HG03025 (cell line): ENCODE data around the gene ALPP.

ENCODE experiments used
- ATAC-seq: cut with Tn5 transposase; IDR thresholded peaks from one replicate; pipeline ENCODE4 v1.9.1; 2021; ENCODE audit warnings: mild to moderate bottlenecking, moderate library complexity; ENCODE audit not compliant: unreplicated experiment, low FRiP score

ALPP gene

GRCh38 chr2:232340171-232340935 lies 38.2 kb upstream of the ALPP start:
- no peak for ATAC-seq

DNA sequence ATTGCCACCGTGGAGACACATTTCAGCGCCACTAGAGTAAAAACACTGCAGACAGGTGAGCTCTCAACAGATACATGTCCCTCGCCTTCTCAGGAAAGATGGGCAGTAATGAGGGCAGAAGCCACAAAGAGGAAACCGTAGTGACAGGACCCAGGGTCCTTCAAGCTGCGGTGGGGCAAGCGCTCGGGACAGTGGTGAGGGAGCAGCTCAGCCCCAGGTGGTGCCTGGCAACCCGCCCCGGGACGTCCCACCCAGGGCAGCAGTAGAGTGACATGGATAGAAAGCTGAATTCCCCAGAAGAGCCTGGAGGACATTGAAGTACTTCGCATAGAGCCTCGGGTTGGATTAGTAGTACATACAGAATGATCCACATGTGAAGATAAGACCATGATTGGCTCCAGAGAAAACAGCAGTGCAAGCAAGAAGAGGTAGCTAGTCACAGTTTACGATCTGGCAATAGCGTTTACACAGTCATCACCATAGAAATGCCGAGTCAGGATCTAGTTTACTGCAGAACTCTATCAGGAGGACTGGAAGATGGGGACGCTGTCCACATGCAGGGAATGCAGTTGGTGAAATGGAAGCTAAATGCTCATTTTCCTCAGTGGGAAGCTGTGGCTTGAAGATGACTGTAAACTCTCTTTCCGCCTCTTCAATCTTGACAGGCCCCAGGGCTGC lies 37.4 kb upstream of the ALPP start:
- no peak for ATAC-seq

DNA sequence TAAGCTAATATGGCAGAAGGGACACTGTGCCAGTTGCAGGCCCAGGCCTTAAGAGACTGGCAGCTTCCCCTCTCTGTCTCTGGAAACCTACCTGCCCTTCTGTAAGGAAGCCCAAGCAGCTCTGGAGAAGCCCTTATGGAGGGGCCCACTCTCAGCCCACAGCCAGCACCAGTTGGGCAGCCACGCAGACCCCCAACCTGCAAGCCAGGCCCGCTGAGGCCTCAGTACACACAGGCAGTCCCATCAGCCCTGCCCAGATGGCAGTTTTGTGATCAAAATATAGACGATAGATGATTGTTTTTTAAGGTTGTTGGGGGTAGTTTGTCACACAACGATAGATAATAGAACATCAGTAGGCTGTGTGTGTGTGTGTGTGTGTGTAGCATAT lies 36.8 kb upstream of the ALPP start:
- no peak for ATAC-seq

GRCh38 chr2:232342635-232343565 lies 35.7 kb upstream of the ALPP start:
- ATAC-seq, result no peak

- ATAC-seq, result no peak
Measured at GRCh38 chr2:232343821-232344220, 34.7 kb upstream of the ALPP start.

DNA sequence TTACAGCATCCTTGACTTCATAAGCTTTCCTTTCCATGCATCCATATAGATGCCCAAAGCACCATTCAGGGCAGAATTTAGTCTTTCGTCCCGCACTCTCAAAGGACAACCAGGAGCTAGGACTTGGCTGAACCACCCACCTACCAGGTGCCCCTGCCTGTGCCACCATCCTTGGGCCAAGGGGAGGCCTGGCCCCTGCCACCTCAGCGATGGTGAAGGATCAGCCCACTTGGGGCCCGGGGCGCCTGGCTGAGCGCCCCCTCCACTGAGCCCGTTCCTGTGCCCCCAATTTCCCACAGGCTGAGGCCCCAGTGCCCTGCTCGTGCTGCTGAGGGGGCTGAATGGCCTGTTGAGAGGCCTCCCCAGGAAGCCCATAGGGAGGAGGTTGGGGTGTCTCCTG lies 33.3 kb upstream of the ALPP start:
- ATAC-seq, result no peak

- ATAC-seq, result no peak
Measured at GRCh38 chr2:232347369-232347768, 31.2 kb upstream of the ALPP start.

DNA sequence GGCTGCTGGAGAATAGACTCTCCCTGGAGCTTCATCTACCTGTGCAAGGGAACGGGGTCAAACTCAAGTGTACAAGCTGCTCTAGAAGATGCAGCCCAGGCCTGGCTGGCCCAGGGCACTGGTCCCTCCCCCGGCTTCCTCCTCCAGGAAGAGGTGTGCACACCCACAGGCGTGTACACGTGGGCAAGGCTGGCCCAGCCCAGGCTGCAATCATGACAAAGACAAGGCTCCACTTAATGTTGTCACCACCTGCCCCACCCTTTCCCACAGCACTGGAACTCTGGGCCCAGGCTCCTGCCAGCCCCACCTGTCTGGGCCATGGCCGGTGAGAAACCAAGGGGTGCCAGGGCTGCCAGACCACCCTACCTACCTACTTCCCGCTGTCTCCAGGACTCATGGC lies 29.6 kb upstream of the ALPP start:
- no peak for ATAC-seq

GRCh38 chr2:232349546-232349945 lies 29.0 kb upstream of the ALPP start:
- no peak for ATAC-seq

DNA sequence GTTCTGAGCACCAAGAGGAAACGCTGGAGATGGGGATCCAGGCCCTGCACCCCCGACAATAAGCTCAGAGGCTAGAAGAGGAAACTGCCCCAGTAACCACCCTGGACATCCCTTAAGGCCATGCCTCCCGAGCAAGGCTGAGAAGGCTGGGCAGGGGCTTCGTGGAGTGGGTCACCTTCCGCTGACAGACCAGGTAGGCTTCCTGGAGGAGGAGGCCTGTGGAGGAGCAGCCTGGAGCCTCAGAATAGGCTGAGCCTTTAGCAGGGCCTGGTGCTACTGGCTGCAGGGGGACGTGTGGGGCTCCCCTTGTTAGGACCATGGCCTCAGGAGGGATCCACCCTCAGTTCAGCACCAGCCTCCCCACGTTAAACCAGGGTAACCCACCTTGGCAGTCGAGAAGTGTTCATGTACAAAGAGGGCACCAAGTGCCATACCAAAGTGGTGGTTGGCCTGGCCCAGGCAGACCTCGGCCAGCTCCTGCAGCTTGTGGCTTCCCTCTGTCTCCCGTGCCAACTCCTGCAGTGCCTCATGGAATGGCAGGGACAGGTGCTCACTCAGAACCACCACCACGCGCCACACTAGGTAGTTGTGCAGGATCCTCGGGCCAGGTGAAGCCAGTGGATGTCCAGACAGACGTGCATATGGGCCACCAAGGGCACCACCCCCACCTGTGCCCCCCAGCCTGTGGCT lies 28.5 kb upstream of the ALPP start:
- no peak for ATAC-seq

GRCh38 chr2:232350804-232351685 lies 27.5 kb upstream of the ALPP start:
- no peak for ATAC-seq

GRCh38 chr2:232351686-232352510 lies 26.7 kb upstream of the ALPP start:
- ATAC-seq, result no peak

DNA sequence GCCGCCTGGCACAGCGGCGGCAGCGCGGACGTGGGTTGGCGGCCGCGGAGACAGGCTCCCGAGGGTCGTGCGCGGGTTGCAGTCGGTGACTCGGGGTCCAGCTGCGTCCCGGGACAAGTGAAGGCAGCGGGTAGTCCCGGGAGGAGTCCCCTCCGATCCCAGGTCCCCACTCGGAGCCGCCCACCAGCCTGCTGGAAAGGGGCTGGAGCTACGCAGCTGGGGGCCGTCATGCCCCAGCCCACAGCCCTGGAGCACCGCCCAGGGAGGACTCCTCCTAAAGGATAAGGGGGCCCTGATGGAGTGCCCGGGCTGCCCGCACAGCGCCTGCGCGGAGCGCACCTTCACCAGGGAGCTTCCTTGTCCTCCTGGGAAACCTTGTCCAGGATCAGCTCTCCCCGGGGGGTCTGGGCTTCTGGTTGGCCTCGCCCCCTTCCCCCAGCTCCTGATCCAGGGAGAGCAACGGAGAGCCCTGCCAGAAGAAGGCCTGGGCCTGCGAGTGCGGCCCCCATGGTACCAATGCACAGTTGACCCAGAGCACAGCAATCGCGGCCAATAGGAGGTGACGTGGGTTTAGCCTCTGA lies 25.9 kb upstream of the ALPP start:
- no peak for ATAC-seq

DNA sequence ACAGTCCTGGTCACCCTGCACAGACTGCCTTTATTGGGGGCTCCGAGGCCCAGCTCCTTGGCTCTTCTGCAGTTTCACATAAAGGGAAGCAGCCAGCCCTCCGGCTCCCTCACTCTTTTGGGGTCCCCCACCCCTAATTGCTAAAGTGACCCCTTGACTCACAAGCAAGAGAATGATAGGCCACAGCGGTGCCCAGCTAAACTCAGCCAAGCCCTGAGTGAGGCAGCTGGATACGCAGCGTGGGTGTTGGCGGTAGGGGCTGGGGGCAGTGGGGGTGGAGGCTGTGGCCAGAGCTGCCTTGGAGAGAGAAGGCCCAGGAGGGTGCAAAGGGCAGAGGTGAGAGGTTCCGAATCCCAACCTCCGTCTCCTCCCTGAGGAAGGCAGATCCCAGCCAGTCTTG lies 25.5 kb upstream of the ALPP start:
- no peak for ATAC-seq

DNA sequence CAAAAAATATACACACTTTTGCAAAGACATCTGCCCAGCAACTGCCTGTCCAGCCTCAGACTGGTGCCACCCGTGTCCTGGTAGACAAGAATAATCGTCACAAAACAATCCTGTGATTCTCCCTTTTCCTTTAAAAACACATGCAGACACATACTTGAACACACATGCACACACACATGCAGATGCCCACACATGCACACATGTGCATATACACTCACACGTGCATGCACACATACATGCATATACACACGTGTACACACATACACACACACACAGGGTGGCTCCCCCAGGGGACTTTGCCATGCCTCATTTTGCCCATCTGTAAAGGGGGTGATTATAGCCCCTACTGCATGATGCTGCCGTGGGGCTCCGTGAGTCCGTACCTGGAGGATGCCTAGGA lies 24.9 kb upstream of the ALPP start:
- ATAC-seq, result no peak

DNA sequence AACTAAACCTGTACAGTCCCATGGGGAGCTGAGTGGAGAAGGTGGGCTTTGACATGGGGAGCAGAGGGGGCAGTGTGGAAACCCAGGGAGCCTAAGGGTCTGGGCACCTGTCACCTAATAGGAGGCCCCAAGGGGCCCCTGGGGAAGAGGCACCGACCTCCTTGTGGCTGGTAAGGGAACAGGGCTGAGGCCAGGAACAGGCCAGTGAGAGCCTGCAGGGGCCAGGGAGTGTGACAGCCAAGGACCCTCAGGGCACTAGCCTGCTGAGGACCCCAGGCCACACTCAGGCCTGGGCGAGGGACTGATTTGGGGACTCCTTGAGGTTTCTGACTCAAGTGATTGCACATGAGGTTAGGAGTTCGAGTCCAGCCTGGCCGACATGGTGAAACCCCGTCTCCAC lies 24.5 kb upstream of the ALPP start:
- no peak for ATAC-seq

GRCh38 chr2:232361646-232362045 lies 16.9 kb upstream of the ALPP start:
- ATAC-seq, result no peak

- no peak for ATAC-seq
Measured at GRCh38 chr2:232362174-232362900, 16.2 kb upstream of the ALPP start.
